GM12878 (cell line): ENCODE measurements around the gene MDM1. TPM values are rescaled to one million over a fixed set of nuclear protein-coding genes. Genes with fewer than 3 reads are reported as not detected.

ENCODE experiments used
- ATAC-seq: fragments of 200-7000 bp; cut with Tn5 transposase; 3 replicates; pipeline ENCODE4 v1.9.1; 2020; ENCODE audit warnings: mild to moderate bottlenecking, moderate library complexity
- BruUV-seq: library from RNA; stranded (reverse); fragments of 400-500 nt; replicated peaks from 2 replicates; lab custom pipeline; 2021; lab: Mats Ljungman, UMichigan
- CTCF ChIA-PET: fragments of 300-600 bp; sonication (Branson Sonifier 250); formaldehyde crosslinking; extraction: SDS; loops from one replicate; lab custom pipeline; 2021; ENCODE audit warnings: inconsistent platforms; lab: Yijun Ruan, JAX
- POLR2A ChIA-PET: fragments of 350-600 bp; formaldehyde crosslinking; extraction: SDS; loops from one replicate; lab custom pipeline; 2021; ENCODE audit warnings: inconsistent platforms; lab: Charles Lee
- RAD21 ChIA-PET: fragments of 300-600 bp; sonication (Branson Sonifier 250); formaldehyde crosslinking; loops from one replicate; lab custom pipeline; 2023; ENCODE audit warnings: antibody characterized with exemption; ENCODE audit not compliant: unreplicated experiment; lab: Charles Lee
- SMC1A ChIA-PET: fragments of 300-600 bp; sonication (Branson Sonifier 250); formaldehyde crosslinking; loops from one replicate; lab custom pipeline; 2023; ENCODE audit not compliant: unreplicated experiment, uncharacterized antibody; lab: Charles Lee
- DNase-seq: peaks from one replicate; pipeline ENCODE4 v3.0.0-alpha.2; 2011; ENCODE audit warnings: low read depth, low spot score
- FAIRE-seq: peaks from 3 replicates; lab custom pipeline; 2011; peaks lifted over from hg19 to GRCh38; lab: Jason Lieb, UNC
- H2AFZ ChIP-seq: 2 replicates; pipeline ENCODE4 v1.6.0; 2011; ENCODE audit warnings: low read depth, low read length, control low read depth; ENCODE audit not compliant: control insufficient read depth
- H3K27ac ChIP-seq: 2 replicates; pipeline ENCODE4 v1.5.1; 2011; ENCODE audit warnings: control low read depth; ENCODE audit not compliant: control insufficient read depth, insufficient read depth
- H3K27me3 ChIP-seq, 2 experiments: replicated peaks in 1 of 2; 2 replicates each; pipeline versions ENCODE4 v1.6.0 to v1.6.1; 2011; ENCODE audit warnings: low read length in 1 of 2; ENCODE audit not compliant: control insufficient read depth in 2 of 2, insufficient read depth in 2 of 2
- H3K36me3 ChIP-seq, 2 experiments: 2 replicates each; pipeline ENCODE4 v1.5.1; 2011; ENCODE audit warnings: low read length in 1 of 2; ENCODE audit not compliant: control insufficient read depth in 2 of 2, insufficient read depth in 2 of 2
- H3K4me1 ChIP-seq: 2 replicates; pipeline ENCODE4 v1.6.1; 2011; ENCODE audit warnings: mild to moderate bottlenecking, low read length, moderate library complexity, mixed read lengths; ENCODE audit not compliant: control insufficient read depth, insufficient read depth
- H3K4me2 ChIP-seq: 2 replicates; pipeline ENCODE4 v1.6.0; 2011; ENCODE audit warnings: control low read depth; ENCODE audit not compliant: control insufficient read depth, insufficient read depth
- H3K4me3 ChIP-seq: fragments of 200-600 bp; sonication (generic); 2 replicates; pipeline ENCODE4 v1.5.1; 2016
- H3K79me2 ChIP-seq: 2 replicates; pipeline ENCODE4 v1.6.0; 2011; ENCODE audit warnings: low read length; ENCODE audit not compliant: control insufficient read depth, insufficient read depth
- H3K9ac ChIP-seq: 2 replicates; pipeline ENCODE4 v1.8.0; 2011; ENCODE audit warnings: low read length, control low read depth, mixed read lengths; ENCODE audit not compliant: control insufficient read depth, insufficient read depth
- H3K9me3 ChIP-seq: replicated peaks from 3 replicates; pipeline ENCODE4 v1.5.1; 2011; ENCODE audit warnings: mild to moderate bottlenecking, low read length; ENCODE audit not compliant: control insufficient read depth, insufficient read depth
- H4K20me1 ChIP-seq: 2 replicates; pipeline ENCODE4 v1.6.0; 2011; ENCODE audit not compliant: control insufficient read depth, insufficient read depth
- BMI1 ChIP-seq: fragments of 450-650 bp; IDR thresholded peaks from 2 replicates; pipeline ENCODE4 v1.6.1; 2016; ENCODE audit warnings: mild to moderate bottlenecking, moderate library complexity, borderline replicate concordance
- CEBPZ ChIP-seq: fragments of 150-350 bp; IDR thresholded peaks from 2 replicates; pipeline ENCODE4 v1.6.1; 2016; ENCODE audit warnings: low read depth, low read length
- ESRRA ChIP-seq: IDR thresholded peaks from 2 replicates; pipeline ENCODE4 v1.6.1; 2012; ENCODE audit warnings: mild to moderate bottlenecking, low read length, improper control_type of control experiment
- FOXM1 ChIP-seq: IDR thresholded peaks from 2 replicates; pipeline ENCODE4 v1.6.1; 2012; ENCODE audit warnings: low read depth, mild to moderate bottlenecking, inconsistent platforms, low read length, moderate library complexity
- IRF4 ChIP-seq: IDR thresholded peaks from 2 replicates; pipeline ENCODE4 v1.6.1; 2011; ENCODE audit warnings: low read depth, low read length
- JUND ChIP-seq: IDR thresholded peaks from 2 replicates; pipeline ENCODE4 v1.6.1; 2012; ENCODE audit warnings: low read depth, mild to moderate bottlenecking, low read length, improper control_type of control experiment, moderate library complexity
- MTA3 ChIP-seq: IDR thresholded peaks from 2 replicates; pipeline ENCODE4 v1.6.1; 2012; ENCODE audit warnings: low read length, inconsistent platforms, borderline replicate concordance
- NRF1 ChIP-seq: conservative IDR thresholded peaks from 2 replicates; pipeline ENCODE4 v1.6.1; 2011; ENCODE audit warnings: mild to moderate bottlenecking, low read depth, low read length, improper control_type of control experiment
- POLR2A ChIP-seq: IDR thresholded peaks from 2 replicates; pipeline ENCODE4 v1.6.1; 2011; ENCODE audit warnings: low read depth, mild to moderate bottlenecking, low read length
- RBBP5 ChIP-seq: fragments of 200-600 bp; sonication (generic); conservative IDR thresholded peaks from 2 replicates; pipeline ENCODE4 v1.6.1; 2016
- SRF ChIP-seq, 2 experiments: IDR thresholded peaks; 2 replicates each; pipeline ENCODE4 v1.6.1; 2011; ENCODE audit warnings: low read depth in 2 of 2, low read length in 2 of 2, mild to moderate bottlenecking in 1 of 2, moderate library complexity in 1 of 2
- YBX1 ChIP-seq: fragments of 450-650 bp; IDR thresholded peaks from 2 replicates; pipeline ENCODE4 v1.6.1; 2016; ENCODE audit warnings: antibody characterized with exemption
- WGBS: methylation state at CpG from one replicate; pipeline ENCODE4 v1.1.6; 2016; ENCODE audit warnings: low lambda C conversion rate; ENCODE audit not compliant: insufficient replicate concordance, insufficient coverage; ENCODE audit errors: missing lambda C conversion rate; 5-methylcytosine and 5-hydroxymethylcytosine counted together
- in situ Hi-C: fragments of 300-500 bp; cut with MboI; formaldehyde crosslinking; loops from 9 replicates; pipeline ENCODE4 v1.14.3; 2018; ENCODE audit warnings: mixed read lengths
- intact Hi-C: fragments of 100-400 bp; cut with micrococcal nuclease; formaldehyde crosslinking; loops from one replicate; pipeline ENCODE4 v1.14.2; 2022; ENCODE audit not compliant: unreplicated experiment
- polyA plus RNA-seq, 11 experiments: library from polyadenylated mRNA; depleted of rRNA in 4 of 11; unstranded in 6 of 11; stranded (reverse) in 5 of 11; fragments of >200 nt; fragmentation: Nextera tagmentation in 4 of 11; fragmentation: Illumina TruSeq in 1 of 11; extraction: Ambion mirVana in 4 of 11; extraction: Trizol in 1 of 11; gene quantifications; 1 replicate in 1 of 11; 2 replicates in 10 of 11; pipeline versions ENCODE4 v1.2.1 to v1.2.3, GENCODE V29; 2011 to 2016; ENCODE audit warnings: inconsistent platforms in 2 of 11, missing spikeins in 2 of 11, low read depth in 1 of 11
- total RNA-seq, 4 experiments: library from RNA; depleted of rRNA in 3 of 4; stranded (reverse); fragments of >200 nt in 3 of 4; fragmentation: Illumina TruSeq in 1 of 4; extraction: Trizol in 1 of 4; gene quantifications; 2 replicates each; pipeline versions ENCODE4 v1.2.1 to v1.2.3, GENCODE V29; 2013 to 2021

Gene MDM1
- total and polyA plus RNA-seq, 10 of the 15 experiments (the other 5 are each of a cell fraction or from before 2014, with no cell fraction given): 10.1 to 25.3 (median 16.5) TPM

GRCh38 chr12:68272732-68273131 lies 59.4 kb downstream of the MDM1 start:
- in situ Hi-C loops: no loop called here
- H4K20me1 ChIP-seq: no peaks in the 10 kb centered on the region
- ChIA-PET RAD21 (no interaction called here), POLR2A (no interaction called here), SMC1A (interaction anchor here (1.5 to 4.4 kb wide), 2 partner anchors 11 to 14 kb away, joined by 3 to 12 read pairs; no protein-coding TSS in a partner anchor), CTCF (interaction anchor here (2.8 kb wide), 1 partner anchor 11 kb away, joined by 11 read pairs; no protein-coding TSS in a partner anchor)
- H3K4me3 ChIP-seq: no peak overlapping the region
- H3K9ac ChIP-seq: no peak overlapping the region
- DNase-seq: no peak
- no peak for TF ChIP-seq IRF4
- no peak for TF ChIP-seq SRF (IDR thresholded peaks at IDR 0.05; ENCODE audit: low read depth in 2 of 2, low read length in 2 of 2)
- TF ChIP-seq MTA3: no peak
- no peak for TF ChIP-seq YBX1
- TF ChIP-seq NRF1: no peak
- no peak for TF ChIP-seq ESRRA
- TF ChIP-seq BMI1: no peak
- H3K4me2 ChIP-seq: no peak overlapping the region
- peaks cover 3% of the 10 kb centered on the region; the same call in 1 of the 2 replicates for H3K4me1 ChIP-seq
- no peak for FAIRE-seq
- BruUV-seq: no TSS peak
- intact Hi-C loops: no loop called here
- H3K27ac ChIP-seq: no peak overlapping the region
- no peaks in the 10 kb centered on the region for H3K79me2 ChIP-seq
- H3K27me3 ChIP-seq: no peaks in the 10 kb centered on the region
- H3K9me3 ChIP-seq: no peaks in the 10 kb centered on the region; the same call in 2 of the 3 replicates
- ATAC-seq: no peak
- H3K36me3 ChIP-seq: no peaks in the 10 kb centered on the region
- no peak overlapping the region for H2AFZ ChIP-seq

GRCh38 chr12:68271346-68271745 lies 60.8 kb downstream of the MDM1 start:
- Histone ChIP-seq H4K20me1 (no peaks in the 10 kb centered on the region), H2AFZ (no peak overlapping the region), H3K36me3 (no peaks in the 10 kb centered on the region), H3K9ac (no peak overlapping the region), H3K4me2 (no peak overlapping the region), H3K4me1 (no peaks in the 10 kb centered on the region), H3K27me3 (no peaks in the 10 kb centered on the region), H3K4me3 (no peak overlapping the region), H3K9me3 (no peaks in the 10 kb centered on the region; the same call in 2 of the 3 replicates), H3K27ac (no peak overlapping the region), H3K79me2 (no peaks in the 10 kb centered on the region)
- RAD21 ChIA-PET: interaction anchor here (1.1 kb wide), 1 partner anchor 46 kb away, joined by 4 read pairs; the partner anchor contains the start of gene IL26
- ATAC-seq (no peak), DNase-seq (no peak), FAIRE-seq (no peak)
- WGBS: 71% methylated on average over 8 of the region's 8 CpGs
- intact Hi-C loops: no loop called here
- no TSS peak for BruUV-seq
- POLR2A ChIA-PET: interaction anchor here (0.7 kb wide), 1 partner anchor 267 kb away, joined by 3 read pairs; no protein-coding TSS in a partner anchor
- CTCF ChIA-PET: interaction anchor here (0.8 to 1.1 kb wide), 2 partner anchors 19 to 45 kb away, joined by 3 to 6 read pairs; no protein-coding TSS in a partner anchor
- SMC1A ChIA-PET: interaction anchor here (0.9 to 4.4 kb wide), 3 partner anchors 12 to 45 kb away, joined by 3 to 12 read pairs (median 4); no protein-coding TSS in a partner anchor
- no peak for TF ChIP-seq FOXM1
- TF ChIP-seq CEBPZ: no peak
- TF ChIP-seq JUND: no peak
- TF ChIP-seq POLR2A: no peak
- no peak for TF ChIP-seq RBBP5
- TF ChIP-seq, all 136 proteins: peak for 0
- in situ Hi-C loops: no loop called here
